Middle frontal gyrus (tissue), 1 donor: ENCODE data around the gene TNP2.

Experiments used
- DNase-seq: peaks from one replicate; pipeline ENCODE4 v3.0.0-alpha.2; 2015; ENCODE audit warnings: low spot score; ENCODE audit errors: extremely low spot score

The TNP2 gene

GRCh38 chr16:11277607-11278337, 8.6 kb upstream of the TNP2 start:
- DNase-seq: no peak

- DNase-seq: no peak
Observed at GRCh38 chr16:11276896-11277593, 7.9 kb upstream of the TNP2 start.

GRCh38 chr16:11276143-11276895, 7.2 kb upstream of the TNP2 start, which contains the start of gene PRM2:
TSS of gene PRM2 (minus strand) at chr16:11276480. CDS start at chr16:11276370, 110 bp downstream.
- DNase-seq: no peak

- DNase-seq: no peak
Observed at GRCh38 chr16:11274964-11275363, 5.8 kb upstream of the TNP2 start.

- no peak for DNase-seq
Observed at GRCh38 chr16:11273721-11274324, 4.7 kb upstream of the TNP2 start.

- no peak for DNase-seq
Observed at GRCh38 chr16:11272921-11273720, 4.0 kb upstream of the TNP2 start, which contains the start of gene PRM3. TSS of gene PRM3 (minus strand) at chr16:11273629. CDS start at chr16:11273595, 34 bp downstream.

- no peak for DNase-seq
Observed at GRCh38 chr16:11272484-11272883, 3.4 kb upstream of the TNP2 start.

GRCh38 chr16:11271610-11272009, 2.5 kb upstream of the TNP2 start:
- DNase-seq: no peak

GRCh38 chr16:11270602-11271162, 1.6 kb upstream of the TNP2 start:
- DNase-seq: no peak

GRCh38 chr16:11265124-11265523, 4.0 kb downstream of the TNP2 start:
- DNase-seq: no peak

GRCh38 chr16:11264155-11264832, 4.8 kb downstream of the TNP2 start:
- no peak for DNase-seq

GRCh38 chr16:11263737-11264136, 5.4 kb downstream of the TNP2 start:
- DNase-seq: no peak

GRCh38 chr16:11262915-11263314, 6.2 kb downstream of the TNP2 start:
- no peak for DNase-seq

GRCh38 chr16:11260596-11260966, 8.5 kb downstream of the TNP2 start:
- DNase-seq: no peak

GRCh38 chr16:11259655-11260595, 9.2 kb downstream of the TNP2 start:
- no peak for DNase-seq

- DNase-seq: no peak
Observed at GRCh38 chr16:11258553-11259492, 10.3 kb downstream of the TNP2 start.

GRCh38 chr16:11257131-11257938, 11.8 kb downstream of the TNP2 start:
- DNase-seq: peak; percentile 47
